Esophagus muscularis mucosa (tissue), 4 donors: ENCODE measurements around the gene HSBP1. TPM values are rescaled to one million over a fixed set of nuclear protein-coding genes. Genes with fewer than 3 reads are reported as not detected.

Experiments
- DNase-seq: peaks from one replicate; pipeline ENCODE4 v3.0.0-alpha.2; 2017; ENCODE audit errors: extremely low spot score
- H3K27ac ChIP-seq, 4 donors: fragments of 200-600 bp; sonication (generic); replicated peaks in 1 of 4; 1 replicate in 3 of 4; 2 replicates in 1 of 4; pipeline ENCODE4 v1.5.1; 2016 to 2019; ENCODE audit warnings: mild to moderate bottlenecking in 1 of 4
- H3K27me3 ChIP-seq, 4 donors: fragments of 200-600 bp; sonication (generic); one replicate each; pipeline versions ENCODE4 v1.5.1 to v1.6.0; 2016 to 2019
- H3K36me3 ChIP-seq, 4 donors: fragments of 200-600 bp; sonication (generic); one replicate each; pipeline ENCODE4 v1.5.1; 2016 to 2019
- H3K4me1 ChIP-seq, 4 donors: fragments of 200-600 bp; sonication (generic); one replicate each; pipeline ENCODE4 v1.5.1; 2016 to 2019
- H3K4me3 ChIP-seq, 4 donors: fragments of 200-600 bp; sonication (generic); 1 replicate in 2 of 4; 2 replicates in 2 of 4; pipeline ENCODE4 v1.5.1; 2016 to 2019; ENCODE audit warnings: mild to moderate bottlenecking in 4 of 4, moderate library complexity in 1 of 4
- H3K9me3 ChIP-seq, 4 donors: fragments of 200-600 bp; sonication (generic); 1 replicate in 3 of 4; 2 replicates in 1 of 4; pipeline ENCODE4 v1.5.1; 2016 to 2019
- CTCF ChIP-seq, 3 experiments: fragments of 200-600 bp in 2 of 3; fragments of 450-650 bp in 1 of 3; sonication (generic) in 2 of 3; IDR thresholded peaks; one replicate each; pipeline ENCODE4 v1.5.1; 2017 to 2019; ENCODE audit warnings: antibody characterized with exemption in 3 of 3, mild to moderate bottlenecking in 2 of 3, moderate library complexity in 1 of 3
- EP300 ChIP-seq: sonication (generic); formaldehyde crosslinking; IDR thresholded peaks from one replicate; pipeline ENCODE4 v1.6.1; 2017; ENCODE audit warnings: antibody characterized with exemption
- POLR2A ChIP-seq: fragments of 450-650 bp; IDR thresholded peaks from one replicate; pipeline ENCODE4 v1.6.1; 2017; ENCODE audit warnings: antibody characterized with exemption, moderate library complexity, mild to moderate bottlenecking, low read depth
- POLR2AphosphoS5 ChIP-seq, 2 donors: sonication (generic); formaldehyde crosslinking; IDR thresholded peaks; one replicate each; pipeline ENCODE4 v1.6.1; 2017; ENCODE audit warnings: antibody characterized with exemption in 2 of 2
- WGBS: methylation state at CpG from one replicate; pipeline ENCODE4 v1.1.5; 2018; 5-methylcytosine and 5-hydroxymethylcytosine counted together
- intact Hi-C: fragments of 100-400 bp; cut with DNase I; formaldehyde crosslinking; loops from one replicate; pipeline ENCODE4 v1.15.1; 2023
- total RNA-seq, 4 donors: library from RNA; depleted of rRNA; stranded (reverse); fragments of >200 nt; gene quantifications; one replicate each; pipeline versions ENCODE4 v1.1.0 to v1.2.1, GENCODE V29; 2016

The HSBP1 gene
- total RNA-seq, 4 donors from 2014 or later: 12.0 to 49.8 (median 26.4) TPM

DNA sequence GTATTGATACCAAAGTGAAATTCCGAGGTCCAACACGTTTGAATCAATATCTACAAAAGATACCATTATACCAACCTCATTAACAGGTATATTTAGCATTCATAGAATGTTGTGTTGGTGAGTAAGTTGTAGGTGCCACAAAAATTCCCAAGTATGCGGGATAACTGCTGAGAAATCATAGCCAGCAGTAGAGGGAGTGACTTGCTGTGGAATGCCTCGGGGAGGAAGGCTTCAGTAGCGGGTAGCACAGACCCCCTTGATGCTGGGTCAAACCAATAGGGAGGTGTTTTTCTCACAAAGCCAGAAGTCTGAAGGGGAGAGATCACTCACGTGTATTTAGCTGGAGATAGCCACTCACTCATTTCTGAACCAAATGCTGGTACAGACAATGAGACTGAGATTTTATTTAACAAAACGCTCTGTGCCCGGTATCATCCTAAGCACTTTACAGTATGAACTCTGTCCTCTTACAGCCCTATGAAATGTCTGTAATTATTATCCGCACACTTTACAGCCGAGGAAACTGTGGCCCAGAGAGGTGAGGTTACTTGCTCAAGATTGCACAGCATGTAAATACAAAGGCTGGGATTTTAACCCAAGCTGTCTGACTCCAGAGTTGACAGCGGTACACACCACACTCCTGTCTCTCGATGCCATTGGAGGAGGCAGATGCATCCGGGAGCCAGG is 23.1 kb downstream of the HSBP1 start:
- Histone ChIP-seq H3K27ac (no peak overlapping the region), H3K27me3 (no peaks in the 10 kb centered on the region), H3K4me3 (no peak overlapping the region), H3K4me1 (peaks cover 0 to 11% (median 6%) of the 10 kb centered on the region in 4 donors), H3K9me3 (no peaks in the 10 kb centered on the region), H3K36me3 (no peaks in the 10 kb centered on the region)
- intact Hi-C loops: no loop called here
- DNase-seq: no peak
- WGBS: 80% methylated on average over 13 of the region's 13 CpGs
- TF ChIP-seq POLR2AphosphoS5 (IDR thresholded peaks at IDR 0.05): no peak
- TF ChIP-seq CTCF (IDR thresholded peaks at IDR 0.05): no peak
- TF ChIP-seq EP300: no peak
- TF ChIP-seq POLR2A: no peak

DNA sequence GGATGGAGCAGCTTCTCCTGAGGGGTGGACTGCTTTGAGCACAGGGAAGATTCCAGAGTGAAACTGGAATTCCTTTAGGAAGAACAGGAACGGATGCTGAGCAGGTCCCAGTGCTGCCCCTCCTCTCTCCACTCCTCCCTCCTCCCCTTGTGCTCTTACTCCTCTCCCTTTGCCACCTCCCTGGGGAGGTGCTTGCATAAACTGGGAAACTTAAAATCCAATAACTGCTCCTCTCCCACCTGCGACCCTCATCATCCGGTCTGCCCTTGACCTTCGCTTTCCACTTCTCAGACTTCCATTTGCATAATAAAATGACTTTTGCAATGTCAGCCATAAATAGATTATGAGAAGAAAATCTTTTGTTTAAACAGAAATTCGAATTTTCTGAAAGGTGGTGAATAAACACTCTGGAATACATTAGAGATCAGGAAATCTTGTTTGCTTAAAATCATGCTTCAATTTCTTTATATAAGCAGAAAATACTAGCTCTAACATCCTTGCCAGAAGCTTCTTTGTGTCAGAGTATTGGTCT is 23.7 kb downstream of the HSBP1 start:
- Histone ChIP-seq H3K27me3 (no peaks in the 10 kb centered on the region), H3K27ac (no peak overlapping the region), H3K9me3 (no peaks in the 10 kb centered on the region), H3K36me3 (no peaks in the 10 kb centered on the region), H3K4me1 (peaks cover 0 to 10% (median 1%) of the 10 kb centered on the region in 4 donors), H3K4me3 (no peak overlapping the region)
- DNase-seq: no peak
- intact Hi-C loops: no loop called here
- WGBS: 61% methylated on average over 5 of the region's 5 CpGs
- TF ChIP-seq EP300: no peak
- no peak for TF ChIP-seq POLR2AphosphoS5 (IDR thresholded peaks at IDR 0.05)

GRCh38 chr16:83833921-83834320 is 26.1 kb downstream of the HSBP1 start:
- intact Hi-C loops: no loop called here
- 94% methylated on average over 2 of the region's 2 CpGs for WGBS
- H3K4me1 ChIP-seq: peaks cover 0 to 7% (median 0%) of the 10 kb centered on the region in 4 donors
- H3K4me3 ChIP-seq: no peak overlapping the region
- no peaks in the 10 kb centered on the region for H3K36me3 ChIP-seq
- H3K27ac ChIP-seq: no peak overlapping the region
- DNase-seq: no peak
- no peaks in the 10 kb centered on the region for H3K9me3 ChIP-seq
- TF ChIP-seq EP300: no peak
- no peak for TF ChIP-seq CTCF (IDR thresholded peaks at IDR 0.05)
- H3K27me3 ChIP-seq: no peaks in the 10 kb centered on the region

GRCh38 chr16:83835586-83836566 is 28.1 kb downstream of the HSBP1 start:
- WGBS: 71% methylated on average over 10 of the region's 10 CpGs

More at GRCh38 chr16:83835586-83836566, 28.1 kb downstream of the HSBP1 start:
- H3K9me3 ChIP-seq: no peaks in the 10 kb centered on the region
- DNase-seq: no peak
- H3K4me3 ChIP-seq: no peak overlapping the region
- intact Hi-C loops: no loop called here
- peaks cover 0 to 7% (median 0%) of the 10 kb centered on the region in 4 donors for H3K4me1 ChIP-seq
- no peak for TF ChIP-seq POLR2A
- no peak for TF ChIP-seq EP300
- TF ChIP-seq CTCF (IDR thresholded peaks at IDR 0.05): no peak
- TF ChIP-seq POLR2AphosphoS5 (IDR thresholded peaks at IDR 0.05): no peak
- H3K36me3 ChIP-seq: no peaks in the 10 kb centered on the region
- no peak overlapping the region for H3K27ac ChIP-seq
- no peaks in the 10 kb centered on the region for H3K27me3 ChIP-seq
